Motor neuron (in vitro differentiated cells): ENCODE measurements around the gene UVRAG. TPM values are rescaled to one million over a fixed set of nuclear protein-coding genes. Genes with fewer than 3 reads are reported as not detected.
A peak's percentile ranks its signal among the peaks of the same experiment; 100 is the strongest.
"Not testable (repeated sequence)": the region's sequence is repeated elsewhere in the genome, so short reads cannot be mapped to it uniquely, and the experiment has no call there.

Experiments used
- ATAC-seq, 8 experiments: fragments of 200-7000 bp; cut with Tn5 transposase; replicated peaks in 6 of 8; 2 replicates each; pipeline ENCODE4 v1.8.0; 2021; ENCODE audit warnings: mild to moderate bottlenecking in 8 of 8, moderate library complexity in 8 of 8
- H3K27ac ChIP-seq, 2 donors: fragments of 250-450 bp; sonication (Bioruptor Pico); 2 replicates each; pipeline ENCODE4 v1.9.0; 2021; ENCODE audit warnings: antibody characterized with exemption in 2 of 2, mild to moderate bottlenecking in 2 of 2, moderate library complexity in 1 of 2
- H3K4me1 ChIP-seq, 2 donors: fragments of 250-450 bp; sonication (Bioruptor Pico); replicated peaks in 1 of 2; 2 replicates each; pipeline ENCODE4 v1.6.1; 2021; ENCODE audit warnings: antibody characterized with exemption in 2 of 2, mild to moderate bottlenecking in 2 of 2, moderate library complexity in 1 of 2
- H3K4me3 ChIP-seq, 5 donors: fragments of 250-450 bp; sonication (Bioruptor Pico); 2 replicates each; pipeline ENCODE4 v1.9.0; 2021; ENCODE audit warnings: antibody characterized with exemption in 5 of 5, mild to moderate bottlenecking in 5 of 5, moderate library complexity in 4 of 5
- WGBS, 10 experiments: fragments of 450-650 bp; shearing (Covaris generic); methylation state at CpG; one replicate each; pipeline ENCODE4 v1.0.0; 2022; 5-methylcytosine and 5-hydroxymethylcytosine counted together
- in situ Hi-C, 9 experiments: fragments of 400-800 bp; cut with MboI; loops; one replicate each; pipeline ENCODE4 v1.15.0; 2021; ENCODE audit warnings: low sequenced_read_pairs in 9 of 9, low pct_unique_long_range_greater_than_20kb in 2 of 9; ENCODE audit not compliant: unreplicated experiment in 9 of 9
- total RNA-seq, 8 experiments: library from RNA; unstranded; fragments of 300-600 nt; gene quantifications; 2 replicates each; pipeline versions ENCODE4 v1.2.3 to v1.2.4, GENCODE V29; 2022

The UVRAG gene
- total RNA-seq, 8 experiments from 2014 or later: 17.2 to 24.4 (median 19.6) TPM

GRCh38 chr11:75931124-75931523, 116.1 kb downstream of the UVRAG start:
- 8 to 100% (median 91%) methylated on average over 1 of the region's 1 CpG; no CpG with 5 or more reads in 1 of the 10 experiments for WGBS, 10 experiments

DNA sequence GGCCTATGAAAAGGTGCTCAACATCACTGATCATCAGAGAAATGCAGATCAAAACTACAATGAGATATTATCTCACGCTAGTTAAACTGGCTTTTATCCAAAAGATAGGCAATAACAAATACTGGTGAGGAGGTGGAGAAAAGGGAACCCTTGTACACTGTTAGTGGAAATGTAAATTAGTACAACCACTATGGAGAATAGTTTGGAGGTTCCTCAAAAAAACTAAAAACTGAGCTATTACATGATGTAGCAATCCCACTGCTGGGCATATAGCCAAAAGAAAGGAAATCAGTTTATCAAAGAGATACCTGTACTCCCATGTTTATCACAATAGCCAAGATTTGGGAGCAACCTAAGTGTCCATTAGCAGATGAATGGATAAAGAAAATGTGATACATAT, 118.7 kb downstream of the UVRAG start:
- H3K27ac ChIP-seq, H3K4me3 ChIP-seq, ATAC-seq, H3K4me1 ChIP-seq, in situ Hi-C loops: not testable (repeated sequence)
- 77 to 100% (median 91%) methylated on average over 1 of the region's 1 CpG; no CpG with 5 or more reads in 2 of the 10 experiments for WGBS, 10 experiments

More at GRCh38 chr11:75931124-75931523, 116.1 kb downstream of the UVRAG start:
- H3K27ac ChIP-seq: no peak overlapping the region
- ATAC-seq: no peak
- no peak overlapping the region for H3K4me3 ChIP-seq
- no peaks in the 10 kb centered on the region for H3K4me1 ChIP-seq
- in situ Hi-C loops: no loop called here

GRCh38 chr11:75934851-75935250, 119.8 kb downstream of the UVRAG start:
- Histone ChIP-seq H3K4me3 (no peak overlapping the region), H3K4me1 (no peaks in the 10 kb centered on the region), H3K27ac (no peak overlapping the region)
- in situ Hi-C loops: no loop called here
- no peak for ATAC-seq

- no peak overlapping the region for H3K27ac ChIP-seq
- in situ Hi-C loops: no loop called here
- ATAC-seq: peak in 1 of 8 experiments; percentile 66
- no peak overlapping the region for H3K4me3 ChIP-seq
- peaks cover 0 to 2% of the 10 kb centered on the region in 2 donors for H3K4me1 ChIP-seq
- 46 to 100% (median 97%) methylated on average over 1 to 3 of the region's 3 CpGs; no CpG with 5 or more reads in 1 of the 10 experiments for WGBS, 10 experiments
These were observed 123.5 kb downstream of the UVRAG start for GRCh38 chr11:75938543-75938942.

DNA sequence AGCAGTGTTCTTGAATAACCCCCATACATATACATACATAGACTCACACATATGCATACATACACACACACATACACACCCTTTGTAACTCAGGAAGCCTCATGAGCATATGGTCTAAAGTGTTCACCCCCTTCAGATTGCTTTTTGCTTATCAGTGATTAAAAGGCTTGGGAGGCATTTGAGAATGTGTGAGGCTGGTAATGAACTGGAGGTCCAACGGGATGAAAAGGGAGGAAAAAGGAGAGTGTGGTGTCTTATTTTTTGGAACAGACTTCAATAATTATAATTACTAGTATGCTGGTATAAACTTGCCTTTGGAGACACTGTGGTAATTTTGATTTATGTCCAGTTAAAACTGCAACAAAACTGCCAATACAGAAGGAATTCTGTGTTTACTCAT, 124.5 kb downstream of the UVRAG start:
- Histone ChIP-seq H3K27ac (no peak overlapping the region), H3K4me1 (peaks cover 0 to 7% of the 10 kb centered on the region in 2 donors), H3K4me3 (no peak overlapping the region)
- in situ Hi-C loops: no loop called here
- 0 to 75% (median 12%) methylated on average over 1 of the region's 1 CpG; no CpG with 5 or more reads in 6 of the 10 experiments for WGBS, 10 experiments
- peak in 2 of 8 experiments; percentile 33 to 59 for ATAC-seq

- H3K4me1 ChIP-seq: peaks cover 0 to 7% of the 10 kb centered on the region in 2 donors
- H3K4me3 ChIP-seq: no peak overlapping the region
- 13 to 100% (median 80%) methylated on average over 1 of the region's 1 CpG; no CpG with 5 or more reads in 3 of the 10 experiments for WGBS, 10 experiments
- H3K27ac ChIP-seq: no peak overlapping the region
- in situ Hi-C loops: no loop called here
- no peak for ATAC-seq
These were observed 125.0 kb downstream of the UVRAG start for GRCh38 chr11:75939992-75940391.

DNA sequence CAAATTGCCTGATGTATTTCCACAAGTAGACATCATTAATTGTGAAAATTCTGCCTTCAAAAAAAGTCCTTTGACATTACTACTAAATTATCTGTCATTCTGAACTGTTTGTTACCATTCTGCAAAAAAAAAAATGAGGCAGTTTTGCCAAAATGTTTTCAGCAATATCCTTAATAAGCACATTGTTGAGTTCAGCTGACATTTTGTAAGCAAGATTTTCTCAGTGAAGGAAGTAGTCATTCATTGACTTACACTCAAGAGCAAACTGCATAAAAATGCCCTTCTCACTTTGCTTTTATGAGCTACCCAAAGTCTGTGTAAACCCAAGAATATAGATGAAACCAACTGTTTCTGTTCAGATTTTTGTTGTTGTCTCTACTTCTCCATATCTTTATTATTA, 125.9 kb downstream of the UVRAG start:
- H3K27ac ChIP-seq: no peak overlapping the region
- H3K4me3 ChIP-seq: no peak overlapping the region
- H3K4me1 ChIP-seq: peaks cover 0 to 7% of the 10 kb centered on the region in 2 donors
- no peak for ATAC-seq
- in situ Hi-C loops: no loop called here

DNA sequence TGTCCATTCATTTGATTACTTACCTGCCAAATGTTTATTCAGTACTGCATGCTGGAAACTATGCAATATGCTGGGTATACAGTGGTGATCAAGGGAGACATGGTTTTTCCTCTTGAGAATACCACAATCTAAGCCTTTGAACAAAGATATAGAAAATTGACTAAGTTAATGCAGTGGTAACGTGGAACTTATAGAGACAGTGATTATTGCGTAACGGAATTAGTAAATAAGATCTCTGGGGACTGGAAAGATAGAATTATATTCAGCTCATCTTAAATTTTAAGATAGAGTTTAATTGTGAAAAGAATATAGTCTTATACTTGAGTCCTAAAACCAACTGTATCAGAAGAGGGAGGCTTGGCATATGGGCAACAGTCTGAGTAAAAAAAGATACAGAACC, 129.5 kb downstream of the UVRAG start:
- 88 to 100% (median 98%) methylated on average over 1 to 3 of the region's 3 CpGs; no CpG with 5 or more reads in 2 of the 10 experiments for WGBS, 10 experiments
- peaks cover 0 to 10% of the 10 kb centered on the region in 2 donors for H3K4me1 ChIP-seq
- in situ Hi-C loops: no loop called here
- H3K27ac ChIP-seq: no peak overlapping the region
- no peak for ATAC-seq
- no peak overlapping the region for H3K4me3 ChIP-seq

DNA sequence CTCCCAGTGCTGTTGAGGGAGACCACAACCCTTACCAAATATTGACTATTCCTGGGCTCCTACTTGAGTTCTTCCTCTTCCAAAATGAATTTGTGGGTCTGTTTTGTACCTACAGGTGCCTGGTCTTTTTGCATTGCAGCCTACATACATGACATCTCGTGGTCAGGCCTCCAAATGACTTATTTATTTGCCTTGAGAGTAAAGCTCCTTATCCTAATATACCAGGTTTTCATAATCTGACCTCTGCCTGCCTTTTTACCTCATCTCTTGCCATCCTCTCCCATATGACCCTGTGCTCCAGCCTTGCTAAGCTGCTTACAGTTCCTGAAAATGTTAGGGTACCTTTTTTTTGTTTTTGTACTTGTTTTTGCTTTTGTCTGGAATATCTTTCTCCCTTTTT, 130.4 kb downstream of the UVRAG start:
- 60 to 100% (median 88%) methylated on average over 1 of the region's 1 CpG; no CpG with 5 or more reads in 3 of the 10 experiments for WGBS, 10 experiments
- peaks cover 0 to 10% of the 10 kb centered on the region in 2 donors for H3K4me1 ChIP-seq
- H3K27ac ChIP-seq: no peak overlapping the region
- in situ Hi-C loops: no loop called here
- no peak overlapping the region for H3K4me3 ChIP-seq
- ATAC-seq: no peak

DNA sequence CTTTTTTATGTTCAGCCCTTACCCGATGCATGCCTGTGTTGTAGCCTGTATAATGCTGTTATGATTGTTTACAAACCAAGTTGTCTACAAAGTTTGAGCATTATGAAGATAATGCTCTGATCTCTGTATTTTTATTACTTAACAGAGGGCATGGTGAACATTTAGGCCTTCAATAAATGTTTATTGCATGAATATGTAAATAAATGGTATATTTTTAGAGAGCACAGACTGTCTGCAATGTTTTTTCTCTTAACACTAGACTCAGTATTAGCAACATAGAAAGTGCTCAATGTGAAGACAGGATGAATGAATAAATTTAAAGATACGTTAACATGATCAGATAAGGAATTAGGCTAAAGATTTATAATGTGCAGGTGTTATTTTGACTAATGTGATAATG, 130.9 kb downstream of the UVRAG start:
- Histone ChIP-seq H3K4me3 (no peak overlapping the region), H3K4me1 (peaks cover 0 to 10% of the 10 kb centered on the region in 2 donors), H3K27ac (no peak overlapping the region)
- peak in 1 of 8 experiments; percentile 51 for ATAC-seq
- 39 to 100% (median 86%) methylated on average over 1 to 2 of the region's 2 CpGs; no CpG with 5 or more reads in 1 of the 10 experiments for WGBS, 10 experiments
- in situ Hi-C loops: no loop called here

- ATAC-seq: no peak
- H3K27ac ChIP-seq: no peak overlapping the region
- in situ Hi-C loops: no loop called here
These were observed 131.8 kb downstream of the UVRAG start for GRCh38 chr11:75946531-75947530.

DNA sequence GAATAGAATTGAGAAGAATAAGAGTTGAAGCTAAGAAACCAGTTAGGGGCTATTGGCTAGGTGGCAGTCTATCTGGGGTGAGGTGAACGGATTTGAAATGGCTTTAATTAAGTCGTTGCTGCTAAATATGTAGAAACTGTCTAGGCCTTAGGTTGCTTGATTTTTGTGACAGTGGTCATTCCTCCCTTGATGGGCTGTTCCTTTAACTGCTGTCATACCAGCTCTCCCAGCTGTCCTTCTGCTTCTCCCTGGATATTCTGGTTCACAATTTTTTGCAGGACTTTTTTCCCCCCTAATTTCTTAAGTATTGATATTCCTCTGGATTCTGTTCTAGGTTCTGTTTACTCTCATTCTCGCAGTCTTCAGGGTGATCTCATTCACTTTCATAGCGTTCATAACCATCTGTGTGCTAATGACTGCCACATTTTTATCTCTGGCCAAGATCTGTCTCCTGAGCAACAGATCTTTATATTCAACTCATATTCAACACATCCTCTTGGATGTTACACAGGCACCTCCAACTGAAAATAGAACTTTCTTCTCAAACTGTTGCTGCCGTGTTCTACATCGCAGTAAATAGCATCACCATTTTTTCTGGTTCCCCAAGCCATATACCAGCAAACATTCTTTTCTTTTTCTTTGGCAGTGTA, 134.1 kb downstream of the UVRAG start:
- ATAC-seq: peak in 3 of 8 experiments; percentile 84 to 85 (median 85)
- Histone ChIP-seq H3K4me3 (no peak overlapping the region), H3K4me1 (peaks cover 2 to 3% of the 10 kb centered on the region in 2 donors), H3K27ac (no peak overlapping the region)
- in situ Hi-C loops: no loop called here
- WGBS, 10 experiments: 10 to 100% (median 88%) methylated on average over 1 to 6 of the region's 6 CpGs; no CpG with 5 or more reads in 1 of the 10 experiments

More at GRCh38 chr11:75946531-75947530, 131.8 kb downstream of the UVRAG start:
- WGBS, 10 experiments: 76 to 100% (median 96%) methylated on average over 2 to 7 of the region's 8 CpGs
- no peak overlapping the region for H3K4me3 ChIP-seq
- H3K4me1 ChIP-seq: peaks cover 0 to 10% of the 10 kb centered on the region in 2 donors

- in situ Hi-C loops: no loop called here
- Histone ChIP-seq H3K4me1 (peaks cover 2 to 3% of the 10 kb centered on the region in 2 donors), H3K4me3 (no peak overlapping the region), H3K27ac (no peak overlapping the region)
- 80 to 100% (median 91%) methylated on average over 1 to 6 of the region's 6 CpGs for WGBS, 10 experiments
- ATAC-seq: no peak
These were observed 135.1 kb downstream of the UVRAG start for GRCh38 chr11:75950141-75950540.
